IPS DF 19.7 (cell line): ENCODE measurements around the gene ZC3H15.
"Not testable (repeated sequence)": the region's sequence is repeated elsewhere in the genome, so short reads cannot be mapped to it uniquely, and the experiment has no call there.

Experiments
- DNase-seq: peaks from one replicate; pipeline ENCODE4 v3.0.0-alpha.2; 2013; ENCODE audit warnings: low read depth, low spot score

The ZC3H15 gene

GRCh38 chr2:186493564-186494085 is 7.6 kb downstream of the ZC3H15 start:
- DNase-seq: no peak

- DNase-seq: no peak
These were observed 10.3 kb downstream of the ZC3H15 start for GRCh38 chr2:186496401-186496800.

- DNase-seq: no peak
These were observed 11.9 kb downstream of the ZC3H15 start for GRCh38 chr2:186497928-186498327.

GRCh38 chr2:186498834-186499233 is 12.8 kb downstream of the ZC3H15 start:
- DNase-seq: no peak

- DNase-seq: no peak
These were observed 18.0 kb downstream of the ZC3H15 start for GRCh38 chr2:186503827-186504606.

- DNase-seq: no peak
These were observed 22.2 kb downstream of the ZC3H15 start for GRCh38 chr2:186508263-186508662.

GRCh38 chr2:186515376-186515775 is 29.3 kb downstream of the ZC3H15 start:
- DNase-seq: no peak

- no peak for DNase-seq
These were observed 30.3 kb downstream of the ZC3H15 start for GRCh38 chr2:186516396-186516795.

GRCh38 chr2:186517090-186517489 is 31.0 kb downstream of the ZC3H15 start:
- DNase-seq: no peak

- no peak for DNase-seq
These were observed 32.2 kb downstream of the ZC3H15 start for GRCh38 chr2:186518291-186518690.

- DNase-seq: no peak
These were observed 32.9 kb downstream of the ZC3H15 start for GRCh38 chr2:186518945-186519344.

GRCh38 chr2:186521570-186522153 is 35.6 kb downstream of the ZC3H15 start:
- DNase-seq: not testable (repeated sequence)

GRCh38 chr2:186522450-186522849 is 36.4 kb downstream of the ZC3H15 start:
- DNase-seq: no peak

GRCh38 chr2:186523791-186524190 is 37.7 kb downstream of the ZC3H15 start:
- DNase-seq: no peak

GRCh38 chr2:186526281-186526680 is 40.2 kb downstream of the ZC3H15 start:
- DNase-seq: no peak

GRCh38 chr2:186530314-186530713 is 44.3 kb downstream of the ZC3H15 start:
- no peak for DNase-seq

- no peak for DNase-seq
These were observed 45.3 kb downstream of the ZC3H15 start for GRCh38 chr2:186531257-186531775.

GRCh38 chr2:186532891-186533290 is 46.8 kb downstream of the ZC3H15 start:
- DNase-seq: no peak

- DNase-seq: no peak
These were observed 47.7 kb downstream of the ZC3H15 start for GRCh38 chr2:186533717-186534116.

GRCh38 chr2:186534406-186534805 is 48.3 kb downstream of the ZC3H15 start:
- DNase-seq: no peak

- no peak for DNase-seq
These were observed 49.8 kb downstream of the ZC3H15 start for GRCh38 chr2:186535861-186536260.

- DNase-seq: no peak
These were observed 51.0 kb downstream of the ZC3H15 start for GRCh38 chr2:186537019-186537418.

GRCh38 chr2:186540941-186541340 is 54.9 kb downstream of the ZC3H15 start:
- DNase-seq: no peak
